Stimulated activated CD4-positive, alpha-beta T cell treated with anti-CD3 and anti-CD28 coated beads, Interleukin-1b, Interleukin-23, amount 100 ng/mL, for 48 hours (primary cell): ENCODE results near the gene SSU72.
"Not testable (repeated sequence)": the region's sequence is repeated elsewhere in the genome, so short reads cannot be mapped to it uniquely, and the experiment has no call there.

Experiments
- DNase-seq: peaks from one replicate; pipeline ENCODE4 v3.0.0-alpha.2; 2020

The SSU72 gene

GRCh38 chr1:1556961-1557360 is 17.7 kb downstream of the SSU72 start:
- not testable (repeated sequence) for DNase-seq

- no peak for DNase-seq
Observed at GRCh38 chr1:1556505-1556904, 18.2 kb downstream of the SSU72 start.

- DNase-seq: no peak
Observed at GRCh38 chr1:1554926-1555915, 19.4 kb downstream of the SSU72 start.

GRCh38 chr1:1554550-1554925 is 20.1 kb downstream of the SSU72 start:
- no peak for DNase-seq

GRCh38 chr1:1553821-1554494 is 20.7 kb downstream of the SSU72 start:
- no peak for DNase-seq

GRCh38 chr1:1552263-1552639 is 22.4 kb downstream of the SSU72 start:
- no peak for DNase-seq

GRCh38 chr1:1551524-1552262 is 23.0 kb downstream of the SSU72 start:
- no peak for DNase-seq

GRCh38 chr1:1550591-1551432 is 23.9 kb downstream of the SSU72 start:
- DNase-seq: no peak

GRCh38 chr1:1550087-1550486 is 24.6 kb downstream of the SSU72 start:
- DNase-seq: no peak

- DNase-seq: no peak
Observed at GRCh38 chr1:1548591-1548990, 26.1 kb downstream of the SSU72 start.

- DNase-seq: no peak
Observed at GRCh38 chr1:1547476-1547875, 27.2 kb downstream of the SSU72 start.

GRCh38 chr1:1547011-1547410 is 27.7 kb downstream of the SSU72 start:
- DNase-seq: no peak

- DNase-seq: no peak
Observed at GRCh38 chr1:1545946-1546737, 28.5 kb downstream of the SSU72 start.

GRCh38 chr1:1544544-1544943 is 30.1 kb downstream of the SSU72 start:
- DNase-seq: no peak

- DNase-seq: no peak
Observed at GRCh38 chr1:1543706-1544099, 31.0 kb downstream of the SSU72 start.

- no peak for DNase-seq
Observed at GRCh38 chr1:1542766-1543705, 31.6 kb downstream of the SSU72 start.

GRCh38 chr1:1541956-1542765 is 32.5 kb downstream of the SSU72 start:
- no peak for DNase-seq

GRCh38 chr1:1540818-1541628 is 33.6 kb downstream of the SSU72 start:
- no peak for DNase-seq
